ENCODE results near the gene SEC11A.
"Not testable (repeated sequence)": the region's sequence is repeated elsewhere in the genome, so short reads cannot be mapped to it uniquely, and the experiment has no call there.

SEC11A gene

GRCh38 chr15:84741121-84741520 lies 25.2 kb upstream of the SEC11A start:
- no peak for DNase-seq (ENCODE audit: extremely low spot score, insufficient read length, low read depth)
- no peak for FAIRE-seq

DNA sequence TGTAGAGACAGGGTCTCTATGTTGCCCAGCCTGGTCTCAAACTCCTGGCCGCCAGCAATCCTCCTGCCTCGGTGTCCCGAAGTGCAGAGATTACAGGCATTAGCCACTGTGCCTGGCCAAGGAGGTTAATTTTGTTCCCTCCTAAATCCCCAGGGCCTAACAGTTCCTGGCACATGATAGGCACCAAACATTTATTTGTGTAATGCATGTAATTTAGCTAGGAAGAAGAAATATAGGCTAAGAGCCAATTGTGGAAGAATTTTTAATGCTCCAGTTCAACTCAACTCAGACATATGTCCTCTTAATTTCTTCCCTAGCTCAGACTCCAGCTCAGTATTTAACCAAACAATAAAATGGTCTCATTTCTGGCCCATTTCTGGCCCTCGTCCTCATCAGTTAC lies 24.8 kb upstream of the SEC11A start:
- no peak for FAIRE-seq
- DNase-seq (ENCODE audit: extremely low spot score, insufficient read length, low read depth), result no peak

- DNase-seq (ENCODE audit: extremely low spot score, insufficient read length, low read depth) (no peak), FAIRE-seq (no peak)
Observed at GRCh38 chr15:84737005-84737404, 21.1 kb upstream of the SEC11A start.

GRCh38 chr15:84736375-84736774 lies 20.4 kb upstream of the SEC11A start:
- DNase-seq (ENCODE audit: extremely low spot score, insufficient read length, low read depth) (no peak), FAIRE-seq (peak; percentile 94)

GRCh38 chr15:84735480-84736061 lies 19.6 kb upstream of the SEC11A start:
- not testable (repeated sequence) for FAIRE-seq; DNase-seq (ENCODE audit: extremely low spot score, insufficient read length, low read depth)

DNA sequence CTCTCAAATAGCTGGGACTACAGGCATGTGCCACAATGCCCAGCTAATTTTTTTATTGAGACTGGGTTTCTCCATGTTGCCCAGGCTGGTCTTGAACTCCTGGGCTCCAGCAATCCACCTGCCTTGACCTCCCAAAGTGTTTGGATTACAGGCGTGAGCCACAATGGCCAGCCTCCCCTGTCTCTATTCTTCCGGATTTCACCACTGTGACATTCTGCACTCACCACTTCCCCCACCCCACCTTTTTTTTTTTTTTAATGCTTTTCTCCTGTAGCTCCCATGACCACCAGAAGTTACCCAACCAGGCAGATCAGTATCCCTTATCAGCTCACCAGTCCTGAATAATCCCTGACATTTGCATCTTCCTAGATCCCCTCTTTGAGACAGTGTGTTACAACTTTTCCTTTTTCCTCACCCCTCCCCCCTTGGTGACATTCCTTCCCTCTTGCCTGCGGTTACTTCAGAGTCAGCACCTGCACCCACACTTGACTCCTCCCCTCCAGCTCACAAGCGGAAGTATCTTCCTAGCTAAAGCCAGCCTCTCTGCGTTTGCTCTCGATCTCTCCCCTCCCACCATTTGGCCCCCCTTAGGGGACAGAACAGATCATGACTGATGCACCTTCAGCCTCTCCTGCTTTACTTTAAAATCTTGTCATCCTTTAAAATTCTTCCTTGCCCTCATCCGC lies 19.0 kb upstream of the SEC11A start:
- FAIRE-seq (peak; percentile 96), DNase-seq (ENCODE audit: extremely low spot score, insufficient read length, low read depth) (no peak)

DNA sequence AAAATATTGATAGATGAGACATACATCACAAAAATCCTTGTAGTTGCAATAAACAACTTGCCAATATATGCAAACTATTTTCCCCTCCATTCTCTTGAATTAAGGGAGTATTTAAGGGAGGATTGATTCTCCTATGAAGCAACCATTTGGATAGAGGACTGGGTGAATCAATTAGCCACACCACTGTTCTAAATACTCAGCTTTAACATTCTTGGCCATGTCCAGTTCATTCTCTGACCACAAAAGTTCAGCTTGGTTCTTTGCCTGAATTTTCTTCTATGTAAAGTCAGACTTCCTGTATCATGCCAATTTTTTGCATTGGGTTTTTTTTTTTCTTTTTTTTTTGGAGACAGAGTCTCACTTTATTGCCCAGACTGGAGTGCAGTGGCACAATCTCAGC lies 15.8 kb upstream of the SEC11A start:
- FAIRE-seq, result no peak

GRCh38 chr15:84727429-84727828 lies 11.5 kb upstream of the SEC11A start:
- no peak for FAIRE-seq

More for the DNA sequence above, 15.8 kb upstream of the SEC11A start:
- no peak for DNase-seq (ENCODE audit: extremely low spot score, insufficient read length, low read depth)

GRCh38 chr15:84725001-84725491 lies 9.1 kb upstream of the SEC11A start:
- no peak for DNase-seq (ENCODE audit: extremely low spot score, insufficient read length, low read depth)
- FAIRE-seq, result peak; percentile 78

More at GRCh38 chr15:84727429-84727828, 11.5 kb upstream of the SEC11A start:
- no peak for DNase-seq (ENCODE audit: extremely low spot score, insufficient read length, low read depth)

- FAIRE-seq, result no peak
- DNase-seq (ENCODE audit: extremely low spot score, insufficient read length, low read depth), result no peak
Observed at GRCh38 chr15:84722628-84723027, 6.7 kb upstream of the SEC11A start.

GRCh38 chr15:84721371-84721770 lies 5.4 kb upstream of the SEC11A start:
- FAIRE-seq, result no peak
- DNase-seq (ENCODE audit: extremely low spot score, insufficient read length, low read depth), result no peak

DNA sequence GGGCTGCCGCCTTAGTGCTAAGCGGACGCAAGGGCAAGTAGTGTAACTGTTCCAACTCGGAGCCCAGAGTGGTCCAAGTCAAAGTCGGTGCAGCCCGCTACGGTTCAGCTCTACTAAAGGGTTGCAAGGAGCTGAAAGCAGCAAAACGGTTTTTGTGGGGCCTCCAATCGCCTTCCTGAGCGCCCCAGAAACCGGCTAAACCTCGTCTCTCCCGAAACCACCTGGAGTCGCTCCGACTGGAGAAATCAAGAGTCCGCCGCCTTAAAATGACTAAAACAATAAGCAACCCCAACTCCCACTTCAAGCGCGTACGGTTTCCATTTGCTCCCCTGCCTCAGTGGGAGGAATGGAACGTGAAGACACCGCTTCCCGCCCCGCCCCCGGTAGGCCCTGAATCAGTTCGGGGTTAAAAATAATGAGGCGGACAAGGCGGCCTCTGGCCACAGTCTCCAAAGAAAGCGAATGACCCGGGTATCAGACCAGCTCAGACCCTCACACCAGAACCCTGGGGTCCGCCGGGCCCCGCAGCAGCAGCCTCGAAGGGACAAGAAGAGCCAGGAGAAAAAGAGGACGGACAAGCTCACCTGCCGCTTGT lies 401 bp downstream of the SEC11A start:
- FAIRE-seq (no peak), DNase-seq (ENCODE audit: extremely low spot score, insufficient read length, low read depth) (no peak)

GRCh38 chr15:84714821-84715220 lies 1.1 kb downstream of the SEC11A start:
- FAIRE-seq (no peak), DNase-seq (ENCODE audit: extremely low spot score, insufficient read length, low read depth) (no peak)

GRCh38 chr15:84714372-84714771 lies 1.6 kb downstream of the SEC11A start:
- FAIRE-seq (no peak), DNase-seq (ENCODE audit: extremely low spot score, insufficient read length, low read depth) (no peak)

GRCh38 chr15:84703808-84704207 lies 12.1 kb downstream of the SEC11A start:
- DNase-seq (ENCODE audit: extremely low spot score, insufficient read length, low read depth) (no peak), FAIRE-seq (no peak)

GRCh38 chr15:84702961-84703482 lies 12.9 kb downstream of the SEC11A start:
- DNase-seq (ENCODE audit: extremely low spot score, insufficient read length, low read depth) (no peak), FAIRE-seq (no peak)

DNA sequence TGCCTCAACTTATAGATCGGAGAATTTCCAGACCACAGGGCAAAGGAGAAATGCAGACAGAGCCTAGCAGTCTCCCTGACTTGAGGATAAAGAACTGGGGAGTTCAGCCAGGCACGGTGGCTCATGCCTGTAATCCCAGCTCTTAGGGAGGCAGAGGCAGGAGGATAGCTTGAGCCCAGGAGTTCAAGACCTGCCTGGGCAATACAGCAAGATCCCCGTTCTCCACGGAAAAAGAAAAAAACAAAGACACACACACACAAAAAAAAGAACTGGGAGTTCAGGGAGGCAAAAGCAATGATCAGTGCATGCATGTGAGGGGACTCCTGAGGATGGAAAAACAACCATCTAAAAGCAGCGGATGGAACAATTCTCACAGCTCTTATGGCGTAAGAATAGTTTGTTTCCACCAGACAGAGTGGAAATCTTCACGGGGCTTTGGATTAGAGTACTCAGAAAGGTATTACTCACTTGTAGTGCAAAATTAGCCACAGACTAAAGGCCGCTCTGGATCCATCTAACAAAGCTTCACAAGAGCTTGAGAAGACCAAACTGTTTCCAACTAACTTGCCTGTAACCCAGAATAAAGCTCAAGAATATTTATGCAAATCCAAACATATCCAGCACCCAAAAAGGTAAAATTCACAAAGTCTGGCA lies 16.3 kb downstream of the SEC11A start:
- DNase-seq (ENCODE audit: extremely low spot score, insufficient read length, low read depth) (no peak), FAIRE-seq (no peak)

GRCh38 chr15:84697236-84697990 lies 18.5 kb downstream of the SEC11A start:
- DNase-seq (ENCODE audit: extremely low spot score, insufficient read length, low read depth) (no peak), FAIRE-seq (peak; percentile 36)

- DNase-seq (ENCODE audit: extremely low spot score, insufficient read length, low read depth) (no peak), FAIRE-seq (no peak)
Observed at GRCh38 chr15:84696757-84697156, 19.2 kb downstream of the SEC11A start.

DNA sequence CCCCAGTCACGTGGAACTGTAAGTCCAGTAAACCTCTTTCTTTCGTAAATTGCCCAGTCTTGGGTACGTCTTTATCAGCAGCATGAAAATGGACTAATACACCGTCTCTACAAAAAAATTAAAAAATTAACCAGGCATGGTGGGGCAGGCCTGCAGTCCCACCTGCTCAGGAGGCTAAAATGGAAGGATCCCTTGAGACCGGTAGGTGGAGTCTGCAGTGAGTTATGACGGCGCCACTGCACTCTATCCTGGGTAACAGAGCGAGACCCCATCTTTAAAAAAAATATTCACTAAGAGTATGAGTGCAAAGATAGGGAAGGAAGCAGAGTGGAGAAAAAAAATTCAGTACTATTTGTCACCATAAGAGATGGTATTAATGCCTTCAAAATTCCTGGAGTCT lies 25.6 kb downstream of the SEC11A start:
- DNase-seq (ENCODE audit: extremely low spot score, insufficient read length, low read depth) (no peak), FAIRE-seq (no peak)

Data from GM18507 (cell line).